Stomach smooth muscle (tissue), 2 donors: ENCODE results near the gene NPIPB13.
"Not testable (repeated sequence)": the region's sequence is repeated elsewhere in the genome, so short reads cannot be mapped to it uniquely, and the experiment has no call there.

Source experiments
- H3K27ac ChIP-seq: one replicate; pipeline ENCODE4 v1.7.0; 2013; ENCODE audit warnings: mild to moderate bottlenecking, low read length, inconsistent platforms
- H3K27me3 ChIP-seq, 2 donors: one replicate each; pipeline ENCODE4 v1.7.0; 2013; ENCODE audit warnings: low read length in 2 of 2; ENCODE audit not compliant: insufficient read depth in 2 of 2, control insufficient read depth in 1 of 2
- H3K36me3 ChIP-seq, 2 donors: one replicate each; pipeline ENCODE4 v1.7.0; 2013; ENCODE audit warnings: low read length in 2 of 2; ENCODE audit not compliant: control insufficient read depth in 2 of 2, insufficient read depth in 2 of 2
- H3K4me1 ChIP-seq: one replicate; pipeline ENCODE4 v1.7.0; 2013; ENCODE audit warnings: low read length; ENCODE audit not compliant: control insufficient read depth, insufficient read depth
- H3K4me3 ChIP-seq, 2 donors: one replicate each; pipeline ENCODE4 v1.7.0; 2013; ENCODE audit warnings: low read length in 2 of 2
- H3K9ac ChIP-seq, 2 donors: one replicate each; pipeline ENCODE4 v1.7.0; 2013; ENCODE audit warnings: low read length in 2 of 2, mild to moderate bottlenecking in 1 of 2
- H3K9me3 ChIP-seq, 2 donors: one replicate each; pipeline ENCODE4 v1.7.0; 2013; ENCODE audit warnings: low read length in 2 of 2; ENCODE audit not compliant: control insufficient read depth in 2 of 2
- donor health status: healthy.
- donor health status: Pancreatic carcinoma.

Gene NPIPB13

GRCh38 chr16:30248379-30248778 is at the start of gene NPIPB13:
Gene NPIPB13 (minus strand): TSS chr16:30248479. CDS start chr16:30245573, 2,906 bp downstream.
- H3K9ac ChIP-seq, H3K27ac ChIP-seq, H3K9me3 ChIP-seq, H3K4me1 ChIP-seq, H3K36me3 ChIP-seq, H3K27me3 ChIP-seq, H3K4me3 ChIP-seq: not testable (repeated sequence)

- not testable (repeated sequence) for H3K27ac ChIP-seq, H3K4me1 ChIP-seq, H3K9ac ChIP-seq, H3K9me3 ChIP-seq, H3K27me3 ChIP-seq, H3K36me3 ChIP-seq, H3K4me3 ChIP-seq
Observed at GRCh38 chr16:30282357-30282756, 34.1 kb upstream of the NPIPB13 start.

GRCh38 chr16:30278523-30278922 is 30.2 kb upstream of the NPIPB13 start:
- not testable (repeated sequence) for H3K9me3 ChIP-seq, H3K36me3 ChIP-seq, H3K27me3 ChIP-seq

GRCh38 chr16:30217082-30217481 is 31.2 kb downstream of the NPIPB13 start:
- not testable (repeated sequence) for H3K4me1 ChIP-seq, H3K9ac ChIP-seq, H3K27me3 ChIP-seq, H3K36me3 ChIP-seq, H3K9me3 ChIP-seq, H3K4me3 ChIP-seq, H3K27ac ChIP-seq

More at GRCh38 chr16:30278523-30278922, 30.2 kb upstream of the NPIPB13 start:
- not testable (repeated sequence) for H3K4me1 ChIP-seq, H3K27ac ChIP-seq, H3K4me3 ChIP-seq, H3K9ac ChIP-seq

GRCh38 chr16:30211414-30211813 is 36.9 kb downstream of the NPIPB13 start:
- not testable (repeated sequence) for H3K27me3 ChIP-seq, H3K9ac ChIP-seq, H3K4me1 ChIP-seq, H3K4me3 ChIP-seq, H3K27ac ChIP-seq, H3K36me3 ChIP-seq, H3K9me3 ChIP-seq

GRCh38 chr16:30209032-30209431 is 39.2 kb downstream of the NPIPB13 start:
- H3K27ac ChIP-seq, H3K9me3 ChIP-seq, H3K9ac ChIP-seq, H3K27me3 ChIP-seq, H3K36me3 ChIP-seq, H3K4me3 ChIP-seq, H3K4me1 ChIP-seq: not testable (repeated sequence)

GRCh38 chr16:30207063-30207704 is 41.1 kb downstream of the NPIPB13 start:
- H3K27ac ChIP-seq, H3K4me1 ChIP-seq, H3K9ac ChIP-seq, H3K36me3 ChIP-seq, H3K27me3 ChIP-seq, H3K9me3 ChIP-seq, H3K4me3 ChIP-seq: not testable (repeated sequence)

GRCh38 chr16:30206252-30206651 is 42.0 kb downstream of the NPIPB13 start:
- H3K4me3 ChIP-seq: peak overlapping the region in 1 of 2 donors; percentile 64
- not testable (repeated sequence) for H3K4me1 ChIP-seq, H3K9me3 ChIP-seq, H3K9ac ChIP-seq, H3K36me3 ChIP-seq, H3K27ac ChIP-seq, H3K27me3 ChIP-seq

- H3K36me3 ChIP-seq, H3K4me1 ChIP-seq, H3K9ac ChIP-seq, H3K27me3 ChIP-seq, H3K9me3 ChIP-seq, H3K27ac ChIP-seq: not testable (repeated sequence)
- H3K4me3 ChIP-seq: peak overlapping the region in 1 of 2 donors; percentile 64
Observed at GRCh38 chr16:30205541-30206236, 42.6 kb downstream of the NPIPB13 start.

GRCh38 chr16:30199608-30200343 is 48.5 kb downstream of the NPIPB13 start:
- not testable (repeated sequence) for H3K9ac ChIP-seq, H3K27ac ChIP-seq, H3K36me3 ChIP-seq, H3K4me1 ChIP-seq, H3K4me3 ChIP-seq, H3K9me3 ChIP-seq, H3K27me3 ChIP-seq

- not testable (repeated sequence) for H3K27ac ChIP-seq, H3K9me3 ChIP-seq, H3K36me3 ChIP-seq, H3K4me1 ChIP-seq, H3K4me3 ChIP-seq, H3K27me3 ChIP-seq, H3K9ac ChIP-seq
Observed at GRCh38 chr16:30199049-30199448, 49.2 kb downstream of the NPIPB13 start, which contains the start of gene SULT1A3. Gene SULT1A3 (plus strand): TSS chr16:30199255. CDS start chr16:30200729, 1,474 bp downstream.
